ENCODE measurements around the gene IFIT5.
"Not testable (repeated sequence)": the region's sequence is repeated elsewhere in the genome, so short reads cannot be mapped to it uniquely, and the experiment has no call there.

Gene IFIT5

GRCh38 chr10:89438525-89438924 is 24.2 kb downstream of the IFIT5 start:
- no peak for DNase-seq

DNA sequence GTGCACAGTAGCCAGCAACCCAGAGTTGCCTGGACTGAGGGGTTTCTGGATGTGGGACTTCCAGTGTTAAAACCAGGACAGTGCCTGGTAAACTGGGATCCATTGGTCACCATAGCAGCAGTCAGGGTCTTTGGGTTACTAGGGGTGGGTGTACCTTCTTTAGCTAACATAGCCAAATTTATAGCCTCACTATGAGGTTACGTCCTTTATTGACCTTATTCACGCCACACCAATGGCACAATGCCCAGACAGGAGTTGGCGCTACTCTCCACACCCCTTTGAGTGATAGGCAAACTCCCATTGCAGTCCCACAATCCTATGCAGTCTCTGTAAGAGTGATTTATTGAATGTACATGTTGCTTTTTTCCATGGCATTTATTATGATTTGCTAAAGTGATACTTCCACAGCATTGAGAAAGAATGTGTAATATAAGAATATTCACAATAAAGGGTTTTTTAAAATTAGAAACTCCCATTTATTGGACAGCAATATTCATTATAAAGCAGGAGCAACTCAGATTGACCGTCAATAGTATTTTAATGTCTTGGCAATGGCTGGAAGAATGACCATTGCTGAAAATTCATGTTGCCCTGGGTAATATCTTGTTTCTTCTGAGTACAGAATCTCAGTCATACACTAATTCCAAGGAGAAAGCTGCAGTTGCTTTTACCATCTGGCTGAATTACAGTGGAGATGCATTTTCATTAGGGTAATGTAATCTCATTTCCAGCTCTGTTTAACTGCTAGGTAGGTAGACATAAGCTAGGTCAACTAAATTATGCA is 26.1 kb downstream of the IFIT5 start:
- peak; percentile 48 for DNase-seq

GRCh38 chr10:89442289-89442688 is 27.9 kb downstream of the IFIT5 start:
- DNase-seq = no peak

DNA sequence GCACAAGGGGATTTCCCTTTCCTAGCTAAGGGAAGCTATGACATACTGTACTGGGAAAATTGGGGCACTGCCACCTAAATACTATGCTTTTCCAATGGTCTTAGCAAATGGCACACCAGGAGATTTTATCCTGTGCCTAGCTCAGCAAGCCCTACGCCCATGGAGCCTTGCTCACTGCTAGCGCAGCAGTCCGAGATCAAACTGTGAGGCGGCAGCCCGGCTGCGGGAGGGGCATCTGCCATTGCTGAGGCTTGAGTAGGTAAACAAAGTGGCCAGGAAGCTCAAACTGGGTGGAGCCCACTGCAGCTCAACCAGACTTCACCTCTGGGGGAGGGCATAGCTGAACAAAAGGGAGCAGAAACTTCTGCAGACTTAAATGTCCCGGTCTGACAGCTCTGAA is 30.5 kb downstream of the IFIT5 start:
- DNase-seq = not testable (repeated sequence)

DNA sequence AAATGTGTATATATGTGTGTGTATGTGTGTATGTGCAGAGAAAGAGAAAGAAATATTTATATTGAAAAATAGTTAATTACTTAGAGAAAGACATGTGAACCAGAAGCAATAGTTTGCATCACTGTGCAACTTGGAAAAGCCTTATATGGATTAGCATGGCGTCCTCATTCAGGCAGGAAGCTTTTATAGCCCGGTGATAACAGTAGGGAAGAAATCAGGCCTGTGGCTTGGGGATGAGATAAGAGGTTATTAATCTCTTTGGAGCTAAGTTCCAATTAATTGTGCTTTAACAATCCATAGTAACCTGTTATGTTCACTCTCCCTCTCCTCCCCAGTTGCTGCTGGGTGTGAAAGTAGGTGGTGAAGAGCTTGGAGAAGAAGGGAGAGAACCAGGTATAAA is 36.5 kb downstream of the IFIT5 start:
- DNase-seq = no peak

GRCh38 chr10:89452193-89452592 is 37.8 kb downstream of the IFIT5 start:
- no peak for DNase-seq

DNA sequence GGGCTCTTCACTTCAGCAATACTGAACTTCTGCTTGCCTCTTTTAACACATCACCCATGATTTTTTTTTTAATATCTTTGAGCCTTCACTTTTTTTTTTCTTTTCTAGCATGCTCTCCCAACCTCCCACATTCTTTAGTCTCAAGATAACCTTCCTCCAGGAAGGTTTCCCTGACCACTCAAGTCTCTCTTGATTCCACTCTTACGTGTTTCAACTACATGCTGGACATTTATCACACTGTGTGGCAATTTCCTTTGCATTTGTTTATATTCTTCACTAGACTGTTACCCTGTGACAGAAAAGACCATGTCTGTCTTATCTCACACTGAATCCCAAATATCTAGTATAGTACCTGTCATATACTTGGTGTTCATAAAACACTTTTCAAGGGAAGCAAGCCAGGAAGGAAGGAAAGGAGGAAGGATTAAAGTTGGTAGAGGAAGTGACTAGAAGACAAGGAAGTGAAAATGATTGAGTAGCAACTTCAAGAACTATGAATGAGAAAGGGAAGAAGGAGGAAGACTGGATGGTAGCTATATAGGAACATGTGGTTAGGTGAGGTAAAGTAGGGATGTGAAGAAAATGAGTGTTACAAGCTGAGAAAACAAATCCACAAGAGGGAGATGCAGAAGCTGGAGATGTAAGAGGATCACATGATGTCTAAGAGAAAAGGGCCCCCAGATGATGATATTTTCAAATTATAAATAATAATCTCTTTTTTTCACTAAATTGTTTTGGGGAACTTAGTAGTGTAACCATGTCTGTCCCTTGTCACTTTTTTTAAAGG is 40.4 kb downstream of the IFIT5 start:
- no peak for DNase-seq

GRCh38 chr10:89458291-89458690 is 43.9 kb downstream of the IFIT5 start:
- no peak for DNase-seq

DNA sequence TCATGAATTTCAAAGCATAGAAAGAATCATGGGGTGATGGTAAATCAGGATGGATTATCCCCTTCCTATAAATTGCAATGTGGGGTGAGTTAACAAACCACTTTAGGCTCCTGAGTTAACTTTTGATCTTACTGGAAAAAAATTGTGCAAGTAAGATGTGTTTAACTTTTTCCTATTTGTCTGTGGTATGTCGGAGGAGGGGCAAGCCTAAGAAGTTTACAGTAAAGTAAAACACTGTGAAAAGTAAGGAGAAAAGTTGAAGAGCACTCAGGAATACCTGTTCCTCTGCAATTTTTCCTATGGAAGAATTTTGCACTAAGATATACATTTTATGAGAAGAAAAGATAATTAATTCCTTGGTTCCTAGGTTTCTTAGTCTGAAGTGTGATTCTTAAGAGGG is 44.4 kb downstream of the IFIT5 start:
- no peak for DNase-seq

DNA sequence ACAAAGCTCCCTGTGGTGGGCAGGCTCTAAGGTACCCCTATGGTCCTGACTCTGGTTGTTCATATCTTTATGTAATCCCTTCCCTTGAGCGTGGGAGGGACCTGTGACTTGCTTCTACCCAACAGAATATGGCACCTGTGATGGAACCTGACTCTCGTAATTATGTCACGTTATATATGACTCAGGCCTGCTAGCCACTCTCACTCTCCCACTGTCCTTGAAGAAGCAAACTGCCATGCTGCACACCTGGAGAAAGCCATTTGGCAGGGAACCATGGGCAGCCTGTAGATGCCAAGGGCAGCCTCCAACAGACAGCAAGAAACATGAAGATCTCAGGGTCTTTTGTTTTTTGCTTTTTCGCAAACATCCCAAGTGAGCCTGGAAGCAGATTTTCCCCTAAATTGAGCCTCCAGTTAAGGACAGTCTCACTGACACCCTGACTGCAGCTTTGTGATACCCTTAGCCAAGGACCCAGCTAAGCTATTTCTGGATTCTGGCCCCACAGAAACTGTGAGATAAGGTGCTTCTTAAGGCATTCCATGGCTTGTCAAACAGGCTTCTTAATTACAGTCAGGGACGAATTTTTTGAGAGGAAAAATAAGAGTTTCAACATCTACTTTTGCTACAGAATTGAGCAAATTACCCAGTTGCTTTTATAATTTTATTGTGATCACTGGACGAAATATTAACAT is 49.6 kb downstream of the IFIT5 start:
- no peak for DNase-seq

DNA sequence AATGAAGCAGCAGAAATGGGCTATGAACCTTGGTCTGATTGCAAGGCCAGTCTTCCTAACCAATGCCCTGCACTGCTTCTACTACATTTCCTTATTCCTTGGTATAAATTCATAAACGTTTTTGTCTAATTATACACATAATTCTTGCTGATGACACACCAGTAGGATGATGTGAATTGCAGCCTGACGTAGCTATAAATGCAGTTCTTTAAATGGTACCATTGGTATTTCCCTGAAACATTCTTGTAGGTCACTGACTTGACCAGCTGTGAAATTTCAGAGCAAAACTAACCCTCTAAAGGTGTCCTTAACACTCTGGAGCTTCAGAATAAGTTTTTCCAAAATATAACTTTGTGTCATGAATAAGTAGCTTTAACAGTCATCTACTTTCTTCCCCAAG is 50.8 kb downstream of the IFIT5 start:
- no peak for DNase-seq

DNA sequence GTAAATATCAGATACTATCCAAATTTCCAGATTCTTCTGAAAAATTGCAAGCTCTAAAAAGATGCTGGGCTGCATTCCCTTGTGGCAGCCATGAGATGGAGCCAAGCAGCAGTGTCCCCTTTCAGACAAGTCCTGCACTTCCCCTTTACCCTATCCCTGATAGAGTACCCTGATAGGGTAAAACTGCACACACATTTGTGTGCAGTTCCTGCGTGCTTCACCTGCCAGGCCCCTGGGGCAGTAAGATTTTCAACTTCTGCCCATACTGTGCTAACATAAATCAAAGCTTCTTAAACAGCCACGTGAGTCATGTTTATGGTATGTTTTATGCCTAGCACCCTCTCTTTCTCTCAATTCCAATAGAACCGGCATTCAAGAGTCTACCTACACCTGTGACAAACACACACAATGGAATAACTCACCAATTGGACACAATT is 52.2 kb downstream of the IFIT5 start:
- DNase-seq = peak; percentile 38

GRCh38 chr10:89468191-89468965 is 54.0 kb downstream of the IFIT5 start:
- no peak for DNase-seq

GRCh38 chr10:89469517-89469916 is 55.1 kb downstream of the IFIT5 start:
- no peak for DNase-seq
